HG03025 (cell line): ENCODE results near the gene GPA33.

Experiments used
- ATAC-seq: cut with Tn5 transposase; IDR thresholded peaks from one replicate; pipeline ENCODE4 v1.9.1; 2021; ENCODE audit warnings: mild to moderate bottlenecking, moderate library complexity; ENCODE audit not compliant: unreplicated experiment, low FRiP score

Gene GPA33, protein sequence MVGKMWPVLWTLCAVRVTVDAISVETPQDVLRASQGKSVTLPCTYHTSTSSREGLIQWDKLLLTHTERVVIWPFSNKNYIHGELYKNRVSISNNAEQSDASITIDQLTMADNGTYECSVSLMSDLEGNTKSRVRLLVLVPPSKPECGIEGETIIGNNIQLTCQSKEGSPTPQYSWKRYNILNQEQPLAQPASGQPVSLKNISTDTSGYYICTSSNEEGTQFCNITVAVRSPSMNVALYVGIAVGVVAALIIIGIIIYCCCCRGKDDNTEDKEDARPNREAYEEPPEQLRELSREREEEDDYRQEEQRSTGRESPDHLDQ

DNA sequence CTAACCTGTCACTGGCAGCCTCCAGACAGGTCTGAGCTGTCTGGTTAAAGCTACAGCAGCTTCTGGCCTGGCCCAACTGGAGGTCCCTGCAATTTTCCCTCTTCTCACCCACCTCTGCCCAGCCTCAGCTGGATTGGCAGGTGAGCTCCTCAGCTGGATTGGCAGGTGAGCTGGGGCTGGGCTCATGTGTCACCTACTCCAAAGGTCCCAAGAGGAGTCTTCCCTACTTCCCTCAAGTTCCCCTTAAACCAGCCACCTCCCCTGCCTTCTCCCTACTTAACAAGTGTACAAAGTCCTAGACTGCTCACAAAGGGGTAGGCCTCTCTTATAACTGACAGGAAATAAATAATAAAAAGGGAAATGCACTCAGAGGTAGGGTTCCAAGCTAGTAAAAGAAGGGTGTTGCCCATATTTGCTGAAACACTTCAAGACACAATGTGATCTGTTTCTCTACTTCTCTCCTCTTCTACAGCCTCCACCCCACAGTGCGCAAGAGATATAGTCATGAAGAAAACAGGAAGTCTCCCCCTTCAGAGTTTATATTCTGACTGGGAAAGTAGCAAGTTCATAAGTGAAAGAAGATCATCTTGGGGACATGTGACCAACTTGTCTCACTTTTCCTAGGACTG lies at the start of gene GPA33:
GPA33 (minus strand) TSS at position 64 of the 629 bp plus-strand sequence. CDS start 90 bp downstream, outside the sequence.
- ATAC-seq: no peak

DNA sequence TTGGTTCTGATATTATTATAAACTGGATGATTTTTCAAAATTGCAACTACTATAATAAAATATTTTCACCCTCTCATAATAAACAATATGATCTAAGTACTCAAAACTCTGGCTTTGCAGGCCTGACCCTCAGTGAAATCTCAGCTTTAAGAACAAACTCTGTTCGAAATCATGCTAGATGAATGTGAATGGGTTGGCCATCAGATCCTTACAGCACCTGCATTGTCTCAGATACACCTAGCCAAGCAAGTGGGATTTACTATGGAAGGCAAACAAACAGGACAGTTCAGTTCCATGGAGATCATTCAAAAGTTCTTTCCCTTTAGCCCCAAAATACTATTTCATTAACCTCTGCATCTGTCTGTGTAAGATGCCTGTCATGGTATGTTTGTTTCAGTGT lies 48.5 kb upstream of the GPA33 start:
- ATAC-seq: no peak

DNA sequence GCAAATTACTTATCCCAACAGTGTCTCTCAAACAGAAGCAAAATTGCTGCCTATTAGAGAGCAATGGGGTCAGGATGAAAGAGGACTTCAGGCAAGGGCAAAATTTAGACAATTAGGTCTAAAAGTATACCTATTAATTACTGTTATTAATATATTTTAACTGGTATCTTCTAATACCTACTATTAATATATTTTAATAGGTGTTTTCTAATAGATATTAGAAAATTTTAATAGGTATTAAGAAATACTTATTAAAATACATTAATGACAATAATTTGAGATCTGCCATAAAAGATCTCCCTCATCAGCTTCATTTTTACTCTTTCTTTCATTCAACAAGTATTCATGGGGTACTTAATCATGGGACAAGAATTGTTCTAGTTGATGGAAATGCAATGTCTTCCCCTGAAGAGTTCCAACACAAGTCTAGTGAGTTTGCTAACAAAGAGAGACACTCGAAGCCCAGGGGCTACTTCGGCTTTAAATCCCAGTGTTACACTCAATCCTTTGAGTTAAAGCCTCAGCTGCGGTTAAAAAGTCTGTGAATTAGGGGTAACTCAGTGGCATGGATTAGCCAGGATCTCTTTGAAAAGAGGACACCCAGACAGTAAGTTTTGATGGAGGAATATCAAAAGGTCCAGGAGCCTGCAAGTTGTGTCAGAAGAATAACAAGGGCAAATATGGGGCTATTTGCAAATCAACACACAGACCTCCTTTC lies 47.8 kb upstream of the GPA33 start:
- ATAC-seq: no peak

DNA sequence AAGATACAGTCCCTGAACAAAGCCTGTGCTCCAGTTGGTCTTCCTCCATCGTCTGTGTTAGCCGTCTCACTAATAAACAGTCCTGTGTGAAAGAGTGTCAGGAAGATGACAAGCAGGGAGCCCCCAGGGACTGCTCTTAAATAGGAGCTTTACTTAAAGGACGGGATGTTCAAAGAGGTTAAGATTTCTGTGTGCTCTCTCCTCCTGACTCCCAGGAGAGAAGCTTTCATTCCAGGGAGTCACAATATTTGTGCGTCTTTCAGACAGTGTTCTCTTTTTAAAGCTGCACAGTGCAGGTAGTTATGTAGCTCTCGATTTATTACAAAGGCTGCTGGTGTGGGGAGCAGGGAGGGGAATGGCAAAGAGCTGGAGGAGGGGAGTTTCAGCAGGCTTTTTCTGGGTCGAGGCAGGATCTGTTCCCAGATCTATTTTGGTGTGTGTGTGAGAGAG lies 47.2 kb upstream of the GPA33 start:
- no peak for ATAC-seq

DNA sequence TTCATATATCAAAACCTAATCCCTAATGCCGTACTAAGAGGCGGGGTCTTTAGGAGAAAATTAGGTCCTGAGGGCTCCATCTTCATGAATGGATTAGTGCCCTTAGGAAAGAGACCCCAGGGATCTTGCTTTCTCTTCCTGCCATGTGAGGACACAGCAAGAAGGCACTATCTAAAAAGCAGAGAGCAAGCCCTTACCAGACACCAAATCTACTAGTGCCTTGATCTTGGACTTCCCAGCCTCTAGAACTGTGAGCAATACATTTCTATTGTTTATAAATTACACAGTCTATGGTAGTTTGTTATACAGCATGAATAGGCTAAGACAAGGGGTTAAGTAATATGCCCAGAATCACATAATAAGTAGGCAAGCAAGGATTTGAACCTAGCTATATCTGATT lies 46.6 kb upstream of the GPA33 start:
- ATAC-seq: no peak

DNA sequence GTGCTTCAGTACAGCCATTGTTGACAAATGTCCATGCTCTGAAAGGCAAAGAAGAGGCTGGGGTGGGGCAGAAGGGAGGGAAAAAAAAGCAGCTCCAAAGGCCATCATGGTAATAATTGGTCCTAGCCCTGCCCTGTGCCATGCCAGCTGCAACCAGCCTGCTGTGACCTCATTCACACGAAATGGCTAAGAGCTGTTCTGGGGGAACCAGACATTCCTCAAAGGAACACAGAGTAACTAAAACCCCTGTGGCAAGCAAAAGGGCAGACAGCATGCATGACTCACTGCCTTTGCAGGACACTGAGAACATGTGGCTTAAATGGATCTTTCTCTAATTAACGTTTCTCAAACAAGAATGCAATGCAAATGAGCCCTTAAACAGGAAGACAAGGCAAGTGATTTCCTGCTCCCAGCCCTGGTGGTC lies 46.0 kb upstream of the GPA33 start:
- ATAC-seq: no peak

DNA sequence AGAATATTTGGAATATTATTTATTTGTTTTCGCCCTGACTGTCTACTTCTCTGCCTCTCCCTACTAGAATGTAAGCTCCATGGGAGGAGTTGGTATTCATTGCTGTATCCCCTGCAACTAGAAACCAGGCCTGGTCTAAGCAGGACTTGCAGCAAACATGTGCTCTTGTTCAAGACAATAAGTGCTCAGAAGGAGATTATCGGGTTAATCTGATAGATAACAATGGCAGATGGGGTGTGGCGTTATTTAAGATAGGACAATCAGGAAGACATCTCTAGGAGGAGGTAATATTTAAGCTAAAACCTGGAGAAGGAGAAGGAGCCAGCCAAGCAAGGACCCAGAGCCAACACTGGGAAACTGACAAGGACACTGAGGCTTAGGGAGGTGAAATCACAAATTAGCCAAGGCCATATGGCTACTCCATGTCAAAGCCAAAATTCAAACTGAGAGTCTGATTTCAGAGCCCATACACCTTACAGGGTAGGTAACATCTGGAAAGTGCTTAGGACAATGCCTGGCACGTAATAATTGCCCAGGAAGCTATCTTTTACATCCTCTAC lies 45.2 kb upstream of the GPA33 start:
- no peak for ATAC-seq

DNA sequence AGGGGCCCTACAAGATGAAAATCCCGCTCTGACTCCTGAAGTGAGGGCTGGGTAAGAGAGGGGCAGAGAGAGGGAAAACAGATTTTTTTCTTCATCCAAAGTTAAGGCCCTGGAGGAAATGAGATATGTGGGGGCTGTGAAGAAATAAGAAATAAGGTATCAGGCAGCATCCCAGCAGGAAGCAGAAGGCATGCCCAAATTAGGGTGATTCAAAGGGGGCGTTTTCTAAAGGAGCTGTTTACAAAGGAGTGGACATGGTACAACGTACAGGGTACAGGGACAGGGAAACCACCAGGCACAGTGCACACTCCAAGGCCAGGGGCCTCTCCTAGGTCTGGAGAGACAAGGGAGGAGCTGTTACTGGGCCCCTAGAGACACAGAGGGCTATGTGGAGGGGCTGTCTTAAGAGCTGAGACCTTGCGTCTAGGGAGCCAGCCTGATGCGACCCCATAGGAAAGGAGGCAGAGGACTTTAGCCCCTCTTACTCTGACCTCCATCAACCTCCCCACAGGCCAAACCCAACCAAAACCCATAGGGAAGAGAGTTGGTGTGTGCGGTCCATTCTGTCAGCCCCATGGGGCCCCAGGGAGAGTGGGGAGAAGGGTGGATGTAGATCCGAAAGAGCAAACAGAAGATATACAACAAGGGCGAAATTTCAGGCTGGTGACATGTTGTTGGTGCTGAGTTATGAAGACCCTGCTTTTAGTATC lies 42.3 kb upstream of the GPA33 start:
- no peak for ATAC-seq

DNA sequence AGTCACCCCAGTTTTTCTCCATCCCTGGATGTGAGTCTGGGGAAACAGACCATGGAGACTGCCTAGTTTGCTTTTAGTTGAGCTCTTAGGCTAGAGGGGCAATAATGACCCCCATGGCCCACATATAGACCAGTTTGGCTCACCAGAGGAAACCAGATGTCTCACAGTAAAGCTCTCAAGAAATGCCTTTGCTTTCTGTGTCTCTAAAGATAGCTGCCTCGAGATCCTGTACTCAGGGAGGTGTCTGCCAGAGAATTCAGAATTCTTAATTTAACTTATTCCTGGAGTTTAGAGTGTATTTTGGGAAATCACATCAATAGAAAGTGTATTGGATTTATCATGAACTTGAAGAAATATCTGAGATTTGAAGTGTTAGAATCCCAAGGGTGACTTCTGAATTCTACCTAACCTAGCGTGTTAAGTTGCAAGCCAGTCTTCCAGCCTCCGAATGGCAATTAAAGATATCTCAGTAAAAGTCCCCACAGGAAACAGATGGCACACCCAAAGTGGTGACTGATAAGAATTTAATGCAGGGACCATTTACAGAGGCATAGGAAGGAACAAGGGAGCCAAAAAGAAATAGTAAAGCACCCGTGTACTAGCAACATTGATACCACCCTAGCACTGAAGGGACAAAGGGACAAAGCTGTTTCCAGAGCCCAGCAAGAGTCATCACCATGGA lies 40.8 kb upstream of the GPA33 start:
- ATAC-seq: no peak

DNA sequence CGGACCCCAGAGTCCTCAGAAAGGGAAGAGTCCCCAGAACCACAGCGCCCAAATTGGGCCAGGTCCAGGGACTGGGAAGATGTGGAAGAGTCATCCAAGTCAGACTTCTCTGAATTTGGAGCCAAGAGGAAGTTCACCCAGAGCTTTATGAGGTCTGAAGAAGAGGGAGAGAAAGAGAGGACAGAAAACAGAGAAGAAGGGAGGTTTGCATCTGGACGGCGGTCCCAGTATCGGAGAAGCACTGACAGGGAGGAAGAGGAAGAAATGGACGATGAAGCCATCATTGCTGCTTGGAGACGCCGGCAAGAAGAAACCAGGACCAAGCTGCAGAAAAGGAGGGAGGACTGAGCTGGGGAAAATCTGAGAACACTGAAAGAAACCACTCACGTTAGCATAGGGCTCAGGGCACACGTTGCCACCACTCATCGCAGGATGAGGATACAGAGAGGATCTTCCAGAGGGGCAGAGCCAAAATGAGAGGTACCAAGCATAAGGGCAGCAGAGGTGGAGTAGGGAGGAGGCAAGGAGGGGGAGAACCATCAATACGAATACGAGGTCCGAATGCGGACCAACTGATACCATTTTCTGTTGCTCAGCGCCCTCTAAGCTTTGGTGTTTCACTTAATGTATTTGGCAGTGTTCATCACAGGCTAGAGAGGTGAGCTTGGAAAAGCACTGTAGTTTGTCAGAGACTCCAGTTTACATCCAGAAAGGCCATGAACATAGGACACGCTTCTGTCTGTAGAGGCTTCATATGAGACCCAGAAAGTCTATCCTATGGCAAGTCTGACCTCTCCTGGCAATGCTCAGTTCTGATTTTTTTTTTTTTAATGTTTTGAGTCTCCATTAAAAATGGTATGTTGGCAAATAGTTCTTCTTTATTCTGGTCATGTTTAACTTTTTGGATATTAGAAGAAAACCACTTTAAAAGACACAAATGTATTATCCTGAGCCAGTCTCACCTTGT lies 38.4 kb upstream of the GPA33 start:
- ATAC-seq: no peak

DNA sequence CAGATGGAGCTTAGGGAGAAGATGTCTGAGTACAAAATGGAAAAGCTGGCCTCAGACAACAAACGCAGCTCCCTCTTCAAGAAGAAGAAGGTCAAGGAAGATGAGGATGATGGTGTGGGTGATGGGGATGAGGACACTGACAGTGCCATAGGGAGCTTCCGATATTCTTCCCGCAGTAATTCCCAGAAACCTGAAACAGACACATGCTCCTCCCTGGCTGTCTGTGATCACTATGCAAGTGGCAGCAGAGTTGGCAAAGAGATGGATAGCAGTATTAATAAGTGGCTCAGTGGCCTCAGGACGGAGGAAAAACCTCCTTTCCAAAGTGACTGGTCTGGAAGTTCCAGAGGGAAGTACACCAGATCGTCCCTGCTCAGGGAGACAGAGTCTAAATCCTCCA lies 37.5 kb upstream of the GPA33 start:
- ATAC-seq: no peak

DNA sequence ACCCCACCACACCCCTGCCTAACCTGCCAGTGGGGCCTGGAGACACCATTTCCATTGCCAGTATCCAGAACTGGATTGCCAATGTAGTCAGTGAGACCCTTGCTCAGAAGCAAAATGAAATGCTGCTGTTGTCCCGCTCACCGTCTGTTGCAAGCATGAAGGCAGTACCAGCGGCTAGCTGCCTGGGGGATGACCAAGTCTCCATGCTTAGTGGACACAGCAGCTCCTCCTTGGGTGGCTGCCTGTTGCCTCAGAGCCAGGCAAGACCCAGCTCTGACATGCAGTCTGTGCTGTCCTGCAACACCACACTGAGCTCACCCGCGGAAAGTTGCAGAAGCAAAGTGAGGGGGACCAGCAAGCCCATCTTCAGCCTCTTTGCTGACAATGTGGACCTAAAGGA lies 37.1 kb upstream of the GPA33 start:
- no peak for ATAC-seq

DNA sequence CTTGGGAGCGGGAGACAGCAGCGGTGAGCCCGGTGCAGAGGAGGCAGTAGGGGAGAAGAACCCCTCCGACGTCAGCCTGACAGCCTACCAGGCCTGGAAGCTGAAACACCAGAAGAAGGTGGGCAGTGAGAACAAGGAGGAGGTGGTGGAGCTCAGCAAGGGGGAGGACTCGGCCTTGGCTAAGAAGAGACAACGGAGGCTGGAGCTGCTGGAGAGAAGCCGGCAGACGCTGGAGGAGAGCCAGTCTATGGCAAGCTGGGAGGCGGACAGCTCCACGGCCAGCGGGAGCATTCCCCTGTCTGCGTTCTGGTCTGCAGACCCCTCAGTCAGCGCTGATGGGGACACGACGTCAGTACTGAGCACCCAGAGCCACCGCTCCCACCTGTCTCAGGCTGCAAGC lies 36.6 kb upstream of the GPA33 start:
- no peak for ATAC-seq

DNA sequence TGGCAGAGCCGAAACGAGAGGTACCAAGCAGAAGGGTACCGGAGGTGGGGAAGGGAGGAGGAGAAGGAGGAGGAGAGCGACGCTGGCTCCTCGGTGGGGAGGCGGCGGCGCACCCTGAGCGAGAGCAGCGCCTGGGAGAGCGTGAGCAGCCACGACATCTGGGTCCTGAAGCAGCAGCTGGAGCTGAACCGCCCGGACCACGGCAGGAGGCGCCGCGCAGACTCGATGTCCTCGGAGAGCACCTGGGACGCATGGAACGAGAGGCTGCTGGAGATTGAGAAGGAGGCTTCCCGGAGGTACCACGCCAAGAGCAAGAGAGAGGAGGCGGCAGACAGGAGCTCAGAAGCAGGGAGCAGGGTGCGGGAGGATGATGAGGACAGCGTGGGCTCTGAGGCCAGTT lies 36.1 kb upstream of the GPA33 start:
- ATAC-seq: no peak

DNA sequence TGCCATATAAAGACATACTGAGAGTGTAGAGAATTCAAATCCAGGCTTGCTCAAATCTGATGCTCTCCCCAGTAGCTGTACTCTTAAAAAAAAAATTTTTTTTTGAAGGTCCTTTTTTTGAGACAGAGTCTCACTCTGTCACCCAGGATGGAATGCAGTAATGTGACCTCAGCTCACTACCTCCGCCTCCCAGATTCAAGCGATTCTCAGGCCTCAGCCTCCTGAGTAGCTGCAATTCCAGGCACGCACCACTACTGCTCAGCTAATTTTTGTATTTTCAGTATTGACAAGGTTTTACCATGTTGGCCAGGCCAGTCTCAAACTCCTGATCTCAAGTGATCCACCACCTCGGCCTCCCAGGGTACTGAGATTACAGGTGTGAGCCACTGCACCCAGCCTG lies 32.4 kb upstream of the GPA33 start:
- no peak for ATAC-seq

DNA sequence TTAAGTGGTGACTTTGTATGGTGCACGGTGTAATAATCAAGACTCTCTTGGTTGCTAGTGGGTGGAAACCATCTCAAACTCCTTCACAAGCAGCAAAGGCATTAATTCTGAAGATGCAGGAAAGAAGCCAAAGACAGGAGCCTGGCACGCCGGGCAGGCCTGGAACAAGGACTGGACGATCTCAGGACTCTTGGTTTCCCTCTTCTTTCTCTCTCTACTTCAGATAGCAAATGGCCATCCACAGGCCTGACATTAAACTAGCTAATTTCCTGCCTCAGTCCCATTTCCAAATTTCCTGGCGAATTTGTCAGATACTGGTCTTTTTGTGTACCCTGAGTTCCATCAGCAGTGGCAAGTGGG lies 31.9 kb upstream of the GPA33 start:
- no peak for ATAC-seq

DNA sequence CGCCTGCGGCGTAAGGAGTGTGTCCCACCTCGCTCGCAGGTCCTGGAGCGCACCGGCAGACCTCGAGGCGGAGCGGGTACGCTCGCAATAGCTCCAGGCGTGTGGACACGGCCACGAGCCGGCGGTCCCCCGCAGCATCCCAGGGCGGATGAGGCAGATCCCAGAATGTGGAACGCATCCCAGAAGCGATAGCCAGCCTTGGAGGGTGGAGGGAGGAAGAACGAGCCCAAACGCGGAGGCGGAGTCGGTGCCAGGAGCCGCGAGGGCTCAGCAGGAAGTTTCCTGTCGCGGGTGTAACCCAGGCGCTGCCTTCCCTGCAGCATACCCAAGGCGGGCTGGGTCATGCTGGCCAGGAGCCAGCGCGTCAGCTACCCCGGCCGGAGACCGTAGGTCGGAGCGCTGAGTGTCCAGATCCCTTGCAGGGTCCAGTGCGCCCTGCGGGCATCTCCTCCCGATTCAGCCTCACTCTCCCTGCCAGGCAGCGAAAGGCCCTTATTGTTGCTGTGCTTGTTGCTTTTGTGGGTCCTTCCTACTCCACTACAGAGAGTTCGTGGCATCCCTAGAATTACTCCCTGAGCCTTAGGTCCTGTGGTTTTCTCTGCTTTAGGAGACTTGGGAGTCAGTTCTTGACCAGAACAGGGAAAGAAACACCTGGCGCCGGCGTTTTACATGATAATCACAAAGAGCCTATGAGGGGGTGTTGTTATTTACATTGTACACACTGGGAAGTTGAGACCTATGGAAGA lies 31.4 kb upstream of the GPA33 start:
- no peak for ATAC-seq

DNA sequence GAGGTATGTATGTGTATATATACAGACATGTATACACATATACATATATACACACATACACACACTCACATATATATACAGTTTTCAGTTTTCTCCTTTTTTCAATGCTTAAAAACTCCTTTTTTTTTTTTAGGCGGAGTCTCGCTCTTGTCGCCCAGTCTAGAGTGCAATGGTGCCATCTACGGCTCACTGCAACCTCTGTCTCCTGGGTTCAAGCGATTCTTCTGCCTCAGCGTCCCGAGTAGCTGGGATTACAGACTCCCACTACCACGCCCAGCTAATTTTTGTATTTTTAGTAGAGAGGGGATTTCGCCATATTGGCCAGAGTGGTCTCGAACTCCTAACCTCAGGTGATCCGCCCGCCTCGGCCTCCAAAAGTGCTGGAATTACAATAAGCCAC lies 30.7 kb upstream of the GPA33 start:
- ATAC-seq: no peak
